Activated effector memory CD4-positive, alpha-beta T cell treated with Interleukin-2 at 50 U/mL for 16 hours (primary cell): ENCODE data around the gene LRRC14B.
"Not testable (repeated sequence)": the region's sequence is repeated elsewhere in the genome, so short reads cannot be mapped to it uniquely, and the experiment has no call there.

Source experiments
- DNase-seq: peaks from one replicate; pipeline ENCODE4 v3.0.0-alpha.2; 2020

Gene LRRC14B

DNA sequence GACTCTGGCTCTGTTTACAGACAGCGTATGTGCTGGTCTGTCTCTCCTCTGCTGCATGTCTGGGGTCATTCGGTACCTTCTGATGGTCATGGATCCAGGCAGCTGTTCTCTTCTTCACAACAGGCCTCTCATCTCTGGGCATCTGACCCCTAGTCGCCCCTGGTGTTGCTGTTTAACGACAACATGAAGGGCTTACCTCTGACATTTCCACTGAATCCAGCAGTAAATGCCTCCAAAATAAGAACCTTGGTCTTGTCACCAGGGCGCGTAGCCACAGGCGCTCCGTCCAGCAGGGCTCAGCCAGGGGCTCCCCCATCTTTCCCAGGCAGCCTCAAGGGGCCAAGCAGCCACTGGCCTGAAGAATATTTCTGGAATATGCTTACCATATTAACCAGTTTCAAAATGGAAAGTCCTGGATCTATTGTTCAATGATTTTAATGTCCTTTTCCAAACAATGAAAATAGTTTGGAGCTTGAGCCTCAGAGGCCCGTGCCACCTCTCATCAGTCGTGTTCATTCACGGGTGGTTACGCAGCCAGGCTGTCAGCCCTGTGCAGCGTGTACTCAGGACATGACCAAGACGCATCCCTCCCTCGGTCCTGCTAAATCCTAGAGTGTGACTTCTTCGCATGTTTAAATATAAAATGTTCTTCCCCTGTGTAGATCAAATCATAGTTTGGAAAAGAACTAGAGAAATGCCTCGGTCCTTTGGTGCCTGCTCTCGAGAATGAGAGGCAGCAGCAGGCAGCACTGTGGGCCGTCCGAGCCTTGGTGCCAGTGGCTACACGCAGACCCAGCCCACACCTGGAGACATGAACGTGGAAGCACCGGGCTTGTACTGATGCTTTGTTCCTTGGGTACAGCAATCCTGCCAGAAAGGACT, 30.1 kb upstream of the LRRC14B start:
- DNase-seq: no peak

DNA sequence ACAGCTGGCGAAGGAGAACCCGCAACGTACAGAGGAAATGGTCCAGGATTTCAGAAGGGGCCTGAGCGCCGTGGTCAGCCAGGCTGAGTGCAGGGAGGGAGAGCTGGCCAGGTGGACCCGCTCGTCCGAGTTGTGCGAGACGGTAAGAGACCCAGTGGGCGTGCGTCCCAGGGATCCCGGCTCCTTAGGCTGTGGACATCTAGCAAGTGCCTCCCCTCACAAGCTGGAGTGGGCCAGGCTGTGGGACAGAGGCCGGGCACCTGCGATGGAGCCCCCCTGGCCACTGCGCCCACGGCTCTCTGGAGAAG, 29.5 kb upstream of the LRRC14B start:
- no peak for DNase-seq

DNA sequence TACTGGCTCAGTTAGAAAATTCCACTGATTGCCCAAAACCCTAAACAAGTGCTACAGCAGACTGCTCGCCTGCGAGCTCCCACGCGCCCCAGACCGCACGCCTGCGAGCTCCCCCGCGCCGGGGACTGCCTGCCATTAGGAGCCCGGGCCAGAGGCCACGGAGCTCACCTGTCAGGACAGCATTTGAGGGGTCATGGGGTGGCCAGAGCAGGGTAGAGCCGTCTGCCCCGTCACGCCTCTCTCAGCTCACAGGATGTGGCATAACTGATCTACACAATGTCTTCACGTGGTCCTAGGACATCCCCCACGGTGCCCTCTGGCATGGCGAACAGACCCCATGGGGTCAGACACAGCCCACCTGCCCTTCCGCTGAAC, 29.1 kb upstream of the LRRC14B start:
- no peak for DNase-seq

- DNase-seq: no peak
These were observed 28.5 kb upstream of the LRRC14B start for GRCh38 chr5:162565-163337.

- DNase-seq: no peak
These were observed 28.0 kb upstream of the LRRC14B start for GRCh38 chr5:163338-163620.

DNA sequence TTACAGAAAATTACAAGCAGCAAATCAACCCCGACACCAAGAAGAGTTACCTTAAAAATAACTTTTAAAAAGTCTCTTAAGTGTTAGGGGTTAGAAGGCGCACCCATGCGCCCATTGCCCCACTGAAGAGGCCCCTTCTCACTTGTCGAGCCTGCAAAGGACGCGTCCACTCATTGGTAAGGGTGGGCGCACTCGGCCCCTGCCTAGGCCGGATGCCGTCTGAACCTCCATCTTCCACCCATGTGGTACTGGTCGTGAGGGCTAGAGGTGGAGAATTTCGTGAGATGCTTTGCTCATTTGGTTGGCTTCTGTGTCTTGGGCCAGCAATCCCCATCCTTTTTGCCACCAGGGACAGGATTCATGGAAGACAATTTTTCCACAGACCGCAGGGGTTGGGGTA, 27.5 kb upstream of the LRRC14B start:
- DNase-seq: no peak

- DNase-seq: no peak
These were observed 27.1 kb upstream of the LRRC14B start for GRCh38 chr5:164244-164643.

DNA sequence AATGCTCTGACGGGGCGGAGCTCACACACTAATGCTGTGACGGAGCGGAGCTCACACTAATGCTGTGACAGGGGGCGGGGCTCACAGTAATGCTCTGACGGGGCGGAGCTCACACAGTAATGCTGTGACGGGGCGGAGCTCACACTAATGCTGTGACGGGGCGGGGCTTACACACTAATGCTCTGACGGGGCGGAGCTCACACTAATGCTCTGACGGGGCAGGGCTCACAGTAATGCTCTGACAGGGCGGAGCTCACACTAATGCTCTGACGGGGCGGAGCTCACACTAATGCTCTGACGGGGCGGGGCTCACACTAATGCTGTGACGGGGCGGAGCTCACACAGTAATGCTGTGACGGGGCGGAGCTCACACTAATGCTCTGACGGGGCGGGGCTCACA, 26.5 kb upstream of the LRRC14B start:
- DNase-seq: not testable (repeated sequence)

DNA sequence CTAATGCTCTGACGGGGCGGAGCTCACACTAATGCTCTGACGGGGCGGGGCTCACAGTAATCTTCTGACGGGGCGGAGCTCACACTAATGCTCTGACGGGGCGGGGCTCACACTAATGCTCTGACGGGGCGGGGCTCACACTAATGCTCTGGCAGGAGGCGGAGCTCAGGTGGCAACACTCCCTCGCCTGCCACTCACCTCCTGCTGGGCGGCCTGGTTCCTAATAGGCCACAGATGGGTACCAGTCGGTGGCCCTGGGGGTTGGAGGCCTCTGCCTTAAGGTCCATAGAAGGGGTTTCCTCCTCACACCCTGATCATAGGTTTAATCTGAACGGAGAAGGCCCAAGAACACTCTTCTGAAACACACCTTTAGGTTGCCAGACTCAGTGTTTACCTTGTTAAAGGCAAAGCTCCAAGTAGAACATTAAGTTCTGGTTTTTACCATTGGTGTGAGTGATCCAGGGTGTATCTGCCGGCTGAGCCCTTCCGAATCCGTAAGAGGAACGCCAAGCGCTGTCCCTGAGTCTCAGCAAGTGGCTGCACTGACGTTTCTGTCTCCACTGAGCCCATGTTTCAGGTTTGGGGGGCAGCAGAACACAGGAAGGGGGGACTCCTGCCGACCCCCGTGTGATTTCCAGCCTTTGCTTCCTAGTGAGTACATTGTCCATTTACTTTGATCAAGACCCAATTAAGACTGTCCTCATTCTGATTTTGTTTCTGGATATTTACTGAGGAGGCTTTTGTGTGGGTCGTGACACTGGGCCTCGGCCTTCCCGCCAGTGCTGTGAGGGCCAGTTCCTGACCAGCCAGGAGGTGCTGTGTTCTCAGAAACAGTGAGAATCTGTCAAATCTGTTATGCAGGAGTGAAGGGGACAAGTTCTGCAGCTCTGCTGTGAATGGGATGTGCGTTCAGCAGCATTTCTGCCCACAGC, 24.6 kb upstream of the LRRC14B start:
- no peak for DNase-seq

DNA sequence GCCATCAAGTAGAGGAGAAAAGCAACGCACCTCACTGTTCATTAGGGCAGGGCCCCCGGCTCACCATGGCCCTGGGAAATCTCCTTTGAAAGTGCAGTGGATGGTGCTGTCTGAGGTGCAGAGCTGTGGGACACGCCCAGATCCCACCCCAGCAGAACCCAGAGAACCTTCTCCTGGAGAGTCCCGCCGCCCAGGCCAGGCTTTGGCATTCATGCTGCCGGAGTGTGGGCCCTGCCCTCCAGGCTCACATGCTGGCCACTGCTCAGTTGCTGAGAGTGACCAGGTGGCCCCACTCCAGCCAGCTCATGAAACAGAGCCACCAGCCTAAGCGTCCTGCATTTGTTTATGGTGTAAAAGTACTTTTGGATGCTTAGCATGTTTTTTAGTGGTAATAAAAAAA, 23.8 kb upstream of the LRRC14B start:
- no peak for DNase-seq

- no peak for DNase-seq
These were observed 23.2 kb upstream of the LRRC14B start for GRCh38 chr5:167982-168660.

- no peak for DNase-seq
These were observed 22.1 kb upstream of the LRRC14B start for GRCh38 chr5:169071-169727.

GRCh38 chr5:169728-170094, 21.6 kb upstream of the LRRC14B start:
- DNase-seq: no peak

DNA sequence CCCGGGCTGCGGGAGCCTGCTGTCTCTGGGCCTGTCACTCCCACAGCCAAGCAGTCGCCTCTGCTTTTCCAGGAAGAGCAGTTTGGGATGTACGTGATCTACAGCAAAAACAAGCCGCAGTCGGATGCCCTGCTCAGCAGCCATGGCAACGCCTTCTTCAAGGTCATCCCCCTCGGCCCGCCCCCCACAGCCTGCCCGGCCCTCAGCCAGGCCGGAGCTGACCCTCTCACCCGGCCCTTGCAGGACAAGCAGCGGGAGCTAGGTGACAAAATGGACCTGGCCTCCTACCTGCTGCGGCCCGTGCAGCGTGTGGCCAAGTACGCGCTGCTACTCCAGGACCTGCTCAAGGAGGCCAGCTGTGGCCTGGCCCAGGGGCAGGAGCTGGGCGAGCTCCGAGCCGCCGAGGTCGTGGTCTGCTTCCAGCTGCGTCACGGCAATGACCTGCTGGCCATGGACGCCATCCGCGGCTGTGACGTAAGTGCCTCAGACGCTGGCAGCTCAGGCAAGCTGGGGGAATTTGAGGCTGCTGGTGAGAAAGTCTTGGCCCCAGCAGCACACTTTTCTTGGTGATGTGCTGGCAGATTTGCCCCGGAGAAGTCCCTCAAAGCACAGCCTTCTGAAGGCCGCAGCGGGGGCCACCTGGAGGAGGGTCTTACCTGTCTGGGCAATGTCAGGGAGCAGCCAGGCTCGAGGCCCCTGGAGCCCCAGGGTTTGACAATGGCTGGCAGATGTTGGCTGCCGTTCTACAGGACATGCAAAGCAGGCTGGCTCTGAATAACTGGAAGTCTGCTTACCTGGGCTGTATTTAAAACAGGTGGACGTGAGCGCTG, 20.1 kb upstream of the LRRC14B start:
- DNase-seq: no peak

GRCh38 chr5:171801-172331, 19.4 kb upstream of the LRRC14B start:
- no peak for DNase-seq

DNA sequence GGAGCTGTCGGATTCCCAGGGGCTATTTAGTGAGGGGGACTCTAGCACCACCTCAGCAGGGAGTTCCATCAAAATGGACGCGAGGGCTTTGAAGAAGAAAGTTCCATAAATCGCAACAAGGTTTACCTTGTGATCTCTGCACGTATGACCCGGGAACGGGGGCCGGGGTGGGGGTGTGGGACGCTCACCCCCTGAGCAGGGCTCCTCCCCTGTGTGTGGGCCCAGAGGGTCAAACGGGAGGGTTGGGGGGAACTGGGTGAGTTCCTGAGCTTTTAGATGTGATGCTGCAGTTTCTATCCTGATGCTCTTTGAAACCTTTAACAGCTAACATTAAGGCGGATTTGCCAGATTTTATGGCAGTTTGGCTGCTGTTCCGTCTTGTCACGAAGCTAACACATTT, 18.9 kb upstream of the LRRC14B start:
- no peak for DNase-seq

GRCh38 chr5:172841-173251, 18.4 kb upstream of the LRRC14B start:
- DNase-seq: no peak

- DNase-seq: no peak
These were observed 17.7 kb upstream of the LRRC14B start for GRCh38 chr5:173392-174290.

DNA sequence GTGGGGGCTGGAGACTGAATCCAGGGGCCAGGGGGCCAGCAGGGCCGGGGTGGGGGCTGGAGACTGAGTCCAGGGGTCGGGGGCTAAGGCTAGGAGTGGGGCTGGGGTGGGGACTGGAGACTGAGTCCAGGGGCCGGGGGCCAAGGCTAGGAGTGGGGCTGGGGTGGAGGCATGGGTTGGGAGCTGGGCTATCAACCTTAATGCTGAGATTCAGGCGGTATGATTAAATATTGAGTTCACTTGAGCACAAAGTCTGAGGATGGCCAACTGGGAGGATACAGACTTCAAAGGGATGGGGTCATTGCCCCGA, 17.0 kb upstream of the LRRC14B start:
- no peak for DNase-seq

DNA sequence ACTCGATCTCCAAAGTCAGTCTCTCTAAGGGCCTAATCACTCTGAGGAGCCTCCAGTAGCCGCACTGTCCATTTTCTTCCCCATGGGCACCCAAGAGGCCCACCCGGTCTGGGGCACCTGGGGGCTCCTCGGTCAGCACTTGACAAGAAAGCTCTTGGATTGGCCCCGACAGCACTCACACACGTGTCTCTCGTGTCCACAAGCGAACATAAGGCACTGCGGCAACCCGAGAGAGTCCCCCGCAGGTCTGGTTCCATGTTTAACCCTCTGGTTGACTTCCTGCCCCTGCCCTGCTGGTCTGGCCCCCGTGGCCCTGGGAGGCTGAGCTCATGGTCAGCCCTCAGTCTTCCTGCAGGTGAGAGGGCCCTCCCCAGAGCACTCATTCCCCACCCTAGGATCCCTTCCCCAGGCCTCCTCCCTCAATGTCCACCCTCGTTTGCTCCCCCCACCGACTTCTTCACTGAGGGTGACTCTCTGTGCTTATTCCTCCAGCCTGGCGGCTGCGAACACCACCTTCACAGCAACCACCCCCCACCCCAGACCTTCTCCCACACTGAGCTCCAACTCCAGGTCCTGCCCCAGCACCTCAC, 16.3 kb upstream of the LRRC14B start:
- DNase-seq: no peak
